H9 (cell line): Measurements from ENCODE around the gene ADAT3. TPM values are rescaled to one million over a fixed set of nuclear protein-coding genes. Genes with fewer than 3 reads are reported as not detected.

ENCODE experiments used
- DNase-seq: peaks from one replicate; pipeline ENCODE4 v3.0.0-alpha.2; 2017
- H2AFZ ChIP-seq: one replicate; pipeline ENCODE4 v1.6.1; 2013; ENCODE audit warnings: mild to moderate bottlenecking, low read length, control low read depth, moderate library complexity
- H2AK5ac ChIP-seq: 2 replicates; pipeline ENCODE4 v1.6.1; 2013; ENCODE audit warnings: low read length, control low read depth, mixed read lengths; ENCODE audit not compliant: insufficient read length
- H2BK120ac ChIP-seq: one replicate; pipeline ENCODE4 v1.6.1; 2013; ENCODE audit warnings: low read depth, mild to moderate bottlenecking, low read length, control low read depth, inconsistent platforms; ENCODE audit not compliant: poor library complexity, severe bottlenecking
- H2BK12ac ChIP-seq: 2 replicates; pipeline ENCODE4 v1.6.1; 2013; ENCODE audit warnings: low read length, control low read depth, mixed read lengths, low read depth; ENCODE audit not compliant: insufficient read length
- H2BK15ac ChIP-seq: 2 replicates; pipeline ENCODE4 v1.6.1; 2013; ENCODE audit warnings: low read depth, low read length, control low read depth
- H2BK20ac ChIP-seq: one replicate; pipeline ENCODE4 v1.6.1; 2013; ENCODE audit warnings: low read depth, mild to moderate bottlenecking, low read length, control low read depth, inconsistent platforms; ENCODE audit not compliant: poor library complexity, severe bottlenecking
- H2BK5ac ChIP-seq: 2 replicates; pipeline ENCODE4 v1.6.1; 2013; ENCODE audit warnings: low read length, control low read depth, mixed read lengths; ENCODE audit not compliant: insufficient read length
- H3K14ac ChIP-seq: 2 replicates; pipeline ENCODE4 v1.6.1; 2013; ENCODE audit warnings: low read length, control low read depth; ENCODE audit not compliant: insufficient read depth
- H3K18ac ChIP-seq: 2 replicates; pipeline ENCODE4 v1.6.1; 2013; ENCODE audit warnings: low read depth, mild to moderate bottlenecking, mixed read lengths, low read length, control low read depth; ENCODE audit not compliant: insufficient read length
- H3K23ac ChIP-seq: 2 replicates; pipeline ENCODE4 v1.6.1; 2013; ENCODE audit warnings: low read length, control low read depth, mixed read lengths, low read depth; ENCODE audit not compliant: insufficient read length
- H3K23me2 ChIP-seq: 2 replicates; pipeline ENCODE4 v1.6.1; 2013; ENCODE audit warnings: low read depth, mild to moderate bottlenecking, mixed read lengths, low read length, control low read depth; ENCODE audit not compliant: insufficient read length, poor library complexity, severe bottlenecking
- H3K27ac ChIP-seq: 2 replicates; pipeline ENCODE4 v1.5.1; 2013; ENCODE audit warnings: low read length, control low read depth, mixed read lengths, low read depth; ENCODE audit not compliant: insufficient read length
- H3K27me3 ChIP-seq: 2 replicates; pipeline ENCODE4 v1.6.1; 2013; ENCODE audit warnings: low read length, control low read depth, inconsistent platforms; ENCODE audit not compliant: insufficient read depth
- H3K4ac ChIP-seq: 2 replicates; pipeline ENCODE4 v1.6.1; 2013; ENCODE audit warnings: low read depth, mild to moderate bottlenecking, control low read depth, inconsistent platforms, low read length, moderate library complexity
- H3K4me1 ChIP-seq: 2 replicates; pipeline ENCODE4 v1.6.1; 2013; ENCODE audit warnings: low read length, control low read depth, inconsistent platforms; ENCODE audit not compliant: insufficient read depth
- H3K4me2 ChIP-seq: 2 replicates; pipeline ENCODE4 v1.6.1; 2013; ENCODE audit warnings: low read length, control low read depth, mixed read lengths; ENCODE audit not compliant: insufficient read length, insufficient read depth
- H3K56ac ChIP-seq: 2 replicates; pipeline ENCODE4 v1.6.1; 2013; ENCODE audit warnings: low read depth, mild to moderate bottlenecking, mixed read lengths, low read length, control low read depth; ENCODE audit not compliant: insufficient read length
- H3K79me1 ChIP-seq: 2 replicates; pipeline ENCODE4 v1.6.1; 2013; ENCODE audit warnings: low read depth, mild to moderate bottlenecking, moderate library complexity, low read length, control low read depth, inconsistent platforms; ENCODE audit not compliant: insufficient read depth, poor library complexity, severe bottlenecking
- H3K79me2 ChIP-seq: 2 replicates; pipeline ENCODE4 v1.6.1; 2013; ENCODE audit warnings: low read length, control low read depth, inconsistent platforms; ENCODE audit not compliant: insufficient read depth
- H3K9ac ChIP-seq: 2 replicates; pipeline ENCODE4 v1.6.1; 2013; ENCODE audit warnings: low read length, control low read depth, mixed read lengths; ENCODE audit not compliant: insufficient read length; ENCODE audit errors: extremely low read depth
- H3K9me3 ChIP-seq: one replicate; pipeline ENCODE4 v1.6.1; 2013; ENCODE audit warnings: low read depth, low read length, inconsistent platforms; ENCODE audit not compliant: control insufficient read depth
- H3T11ph ChIP-seq: one replicate; pipeline ENCODE4 v1.6.1; 2013; ENCODE audit warnings: mild to moderate bottlenecking, low read length, control low read depth, inconsistent platforms
- H4K20me1 ChIP-seq: one replicate; pipeline ENCODE4 v1.6.1; 2013; ENCODE audit not compliant: control insufficient read depth, insufficient read length, insufficient read depth
- H4K5ac ChIP-seq: 2 replicates; pipeline ENCODE4 v1.6.1; 2013; ENCODE audit warnings: low read depth, mild to moderate bottlenecking, mixed read lengths, low read length, control low read depth; ENCODE audit not compliant: insufficient read length
- H4K8ac ChIP-seq: replicated peaks from 2 replicates; pipeline ENCODE4 v1.6.1; 2013; ENCODE audit warnings: low read length, control low read depth, mixed read lengths, low read depth; ENCODE audit not compliant: insufficient read length
- H4K91ac ChIP-seq: 2 replicates; pipeline ENCODE4 v1.6.1; 2013; ENCODE audit warnings: low read depth, mild to moderate bottlenecking, moderate library complexity, mixed read lengths, low read length, control low read depth; ENCODE audit not compliant: insufficient read length
- H3K27ac Mint-ChIP-seq, 3 experiments: 2 replicates in 2 of 3; 3 replicates in 1 of 3; pipeline ENCODE4 v1.8.0; 2020 to 2021; ENCODE audit warnings: mixed read lengths in 3 of 3, mild to moderate bottlenecking in 1 of 3, moderate library complexity in 1 of 3
- H3K27me3 Mint-ChIP-seq: 2 replicates; pipeline ENCODE4 v1.8.0; 2021; ENCODE audit warnings: low read depth, mild to moderate bottlenecking, moderate library complexity, mixed read lengths
- H3K36me3 Mint-ChIP-seq, 3 experiments: 2 replicates in 2 of 3; 3 replicates in 1 of 3; pipeline ENCODE4 v1.8.0; 2020 to 2021; ENCODE audit warnings: low read depth in 3 of 3, mixed read lengths in 3 of 3; ENCODE audit not compliant: insufficient read depth in 1 of 3
- H3K4me1 Mint-ChIP-seq, 2 experiments: 2 replicates each; pipeline ENCODE4 v1.8.0; 2020; ENCODE audit warnings: mixed read lengths in 2 of 2
- H3K4me3 Mint-ChIP-seq, 2 experiments: 2 replicates in 1 of 2; 3 replicates in 1 of 2; pipeline ENCODE4 v1.8.0; 2020 to 2021; ENCODE audit warnings: mild to moderate bottlenecking in 2 of 2, mixed read lengths in 2 of 2, moderate library complexity in 1 of 2
- H3K9me3 Mint-ChIP-seq, 2 experiments: 2 replicates in 1 of 2; 3 replicates in 1 of 2; pipeline ENCODE4 v1.8.0; 2020; ENCODE audit warnings: mild to moderate bottlenecking in 2 of 2, mixed read lengths in 2 of 2, moderate library complexity in 1 of 2
- CTCF ChIP-seq: fragments of 200-600 bp; sonication (generic); conservative IDR thresholded peaks from 3 replicates; pipeline ENCODE4 v1.8.0; 2021; ENCODE audit warnings: antibody characterized with exemption, mild to moderate bottlenecking
- WGBS: extraction: QIAGEN DNeasy Blood & Tissue Kit; methylation state at CpG from one replicate; pipeline ENCODE4 v1.1.7; 2013; ENCODE audit warnings: missing lambda C conversion rate, low lambda C conversion rate, mixed read lengths; ENCODE audit not compliant: insufficient read length; ENCODE audit errors: extremely low coverage; 5-methylcytosine and 5-hydroxymethylcytosine counted together
- total RNA-seq: library from RNA; stranded (reverse); gene quantifications from 2 replicates; pipeline ENCODE4 v1.2.1, GENCODE V29; 2021

The ADAT3 gene
- total RNA-seq, 1 experiment from 2014 or later: 12.2 TPM

- Histone ChIP-seq H3K9me3 (no peaks in the 10 kb centered on the region), H4K8ac (no peak overlapping the region), H3K9ac (peak overlapping the region; percentile 35), H3K56ac (no peak overlapping the region), H2BK12ac (no peak overlapping the region), H3K27me3 (no peaks in the 10 kb centered on the region), H2BK5ac (no peak overlapping the region), H3K4me1 (0 out of 2 replicates have a peak, but pooled peaks cover 2% of the 10 kb centered on the region), H4K5ac (no peak overlapping the region), H3K23me2 (peaks cover 6% of the 10 kb centered on the region), H2AFZ (no peak overlapping the region), H3K4ac (no peak overlapping the region), H3K23ac (no peak overlapping the region), H2AK5ac (no peak overlapping the region), H3K18ac (peak overlapping the region; percentile 38), H4K91ac (no peak overlapping the region), H4K20me1 (no peaks in the 10 kb centered on the region), H2BK120ac (no peak overlapping the region), H3K14ac (no peak overlapping the region), H2BK20ac (no peak overlapping the region), H3K27ac (no peak overlapping the region), H3K79me1 (peaks cover 4% of the 10 kb centered on the region), H3K79me2 (peaks cover 17% of the 10 kb centered on the region; the same call in 1 of the 2 replicates), H3K4me2 (peak overlapping the region; percentile 26), H3T11ph (no peak overlapping the region), H2BK15ac (no peak overlapping the region)
- Mint-ChIP-seq H3K36me3 (peaks cover 5 to 12% (median 8%) of the 10 kb centered on the region in 3 experiments; a peak in 6 of 7 replicates), H3K27me3 (no peaks in the 10 kb centered on the region), H3K4me3 (peak overlapping the region; percentile 78 to 89), H3K27ac (peak overlapping the region; percentile 91 to 95 (median 94)), H3K9me3 (no peaks in the 10 kb centered on the region; a peak in 1 of 5 replicates), H3K4me1 (peaks cover 11 to 17% of the 10 kb centered on the region in 2 experiments)
- no peak for DNase-seq
- no peak for TF ChIP-seq CTCF
- WGBS: no CpG with 5 or more reads among the region's 15 CpGs
Observed at GRCh38 chr19:1905863-1906375, 720 bp downstream of the ADAT3 start.
